ENCODE results near the gene SLC22A4.
A peak's percentile ranks its signal among the peaks of the same experiment; 100 is the strongest.

SLC22A4 gene

GRCh38 chr5:132344775-132345514, 50.8 kb downstream of the SLC22A4 start:
- DNase-seq, result no peak

GRCh38 chr5:132353486-132353995, 59.3 kb downstream of the SLC22A4 start:
- no peak for DNase-seq

GRCh38 chr5:132354381-132355139, 60.4 kb downstream of the SLC22A4 start:
- DNase-seq, result no peak

DNA sequence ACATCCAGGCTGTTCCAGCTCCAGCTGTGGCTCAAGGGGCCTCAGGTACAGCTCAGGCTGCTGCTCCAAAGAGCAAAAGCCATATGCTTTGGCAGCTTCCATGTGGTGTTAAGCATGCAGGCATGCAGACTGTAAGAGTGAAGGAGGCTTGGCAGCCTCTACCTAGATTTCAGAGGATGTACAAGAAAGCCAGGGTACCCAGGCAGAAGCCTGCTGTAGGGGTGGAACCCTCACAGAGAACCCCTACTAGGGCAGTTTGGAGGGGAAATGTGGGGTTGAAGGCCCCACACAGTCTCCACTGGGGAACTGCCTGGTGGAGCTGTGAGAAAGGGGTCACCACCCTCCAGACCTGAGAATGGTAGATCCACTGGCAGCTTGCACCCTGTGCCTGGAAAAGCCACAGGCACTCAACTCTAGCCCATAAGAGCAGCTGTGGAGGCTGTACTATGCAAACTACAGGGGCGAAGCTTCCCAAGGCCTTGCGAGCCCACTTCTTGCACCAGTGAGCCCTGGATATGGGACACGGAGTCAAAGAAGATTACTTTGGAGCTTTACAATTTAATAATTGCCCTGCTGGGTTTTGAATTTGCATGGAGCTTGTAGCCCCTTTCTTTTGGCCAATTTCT, 61.1 kb downstream of the SLC22A4 start:
- DNase-seq, result no peak

GRCh38 chr5:132358775-132359174, 64.6 kb downstream of the SLC22A4 start:
- no peak for DNase-seq

- DNase-seq, result no peak
Observed at GRCh38 chr5:132362086-132362485, 67.9 kb downstream of the SLC22A4 start.

- no peak for DNase-seq
Observed at GRCh38 chr5:132363431-132364112, 69.4 kb downstream of the SLC22A4 start.

DNA sequence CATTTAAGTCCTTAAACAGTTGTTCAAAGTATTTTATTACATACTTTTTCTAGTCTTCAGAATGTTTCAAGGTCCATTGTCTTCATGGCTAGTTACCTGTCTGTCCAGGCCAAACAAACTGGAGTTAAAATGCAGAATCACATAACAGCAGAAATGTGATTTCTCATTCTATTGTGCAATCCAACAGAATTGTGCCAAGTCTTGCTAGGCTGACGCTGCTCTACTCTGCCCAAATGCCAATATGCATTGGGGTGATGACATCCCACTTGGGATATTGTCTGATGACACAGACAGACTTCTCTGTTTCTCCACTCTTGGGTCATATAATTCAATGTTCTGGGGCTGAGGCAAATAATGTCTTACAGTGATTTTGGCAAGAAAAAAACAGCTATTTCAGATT, 70.1 kb downstream of the SLC22A4 start:
- no peak for DNase-seq

GRCh38 chr5:132365213-132365612, 71.0 kb downstream of the SLC22A4 start:
- no peak for DNase-seq

- DNase-seq, result no peak
Observed at GRCh38 chr5:132368186-132368585, 74.0 kb downstream of the SLC22A4 start.

DNA sequence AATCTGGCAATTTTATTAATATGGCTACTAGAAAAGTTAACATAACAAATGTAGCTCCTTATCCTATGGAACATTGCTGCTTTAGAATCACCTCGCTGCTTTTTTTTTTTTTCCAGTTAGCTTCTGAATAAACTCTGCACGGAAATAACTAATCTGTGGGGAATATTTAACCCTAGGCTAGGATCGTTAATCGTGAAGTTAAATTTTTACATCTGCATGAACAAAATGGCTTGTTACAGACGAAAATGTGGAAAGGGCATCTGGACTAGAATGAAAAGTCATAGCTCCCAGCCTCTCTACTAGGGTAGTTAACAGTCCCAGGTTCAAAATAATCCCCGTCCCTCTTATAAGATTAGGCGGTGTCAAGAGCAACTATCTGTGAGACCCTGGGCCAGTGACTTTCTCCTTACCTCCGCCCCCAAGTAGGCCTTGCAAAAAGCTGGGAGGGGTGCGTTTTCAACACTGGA, 74.8 kb downstream of the SLC22A4 start:
- DNase-seq, result no peak

GRCh38 chr5:132369474-132370180, 75.4 kb downstream of the SLC22A4 start, which contains the start of gene SLC22A5:
SLC22A5 (plus strand) TSS chr5:132369710; CDS start chr5:132369973, 263 bp downstream.
- DNase-seq, result peak; percentile 46 to 85 (median 66)

DNA sequence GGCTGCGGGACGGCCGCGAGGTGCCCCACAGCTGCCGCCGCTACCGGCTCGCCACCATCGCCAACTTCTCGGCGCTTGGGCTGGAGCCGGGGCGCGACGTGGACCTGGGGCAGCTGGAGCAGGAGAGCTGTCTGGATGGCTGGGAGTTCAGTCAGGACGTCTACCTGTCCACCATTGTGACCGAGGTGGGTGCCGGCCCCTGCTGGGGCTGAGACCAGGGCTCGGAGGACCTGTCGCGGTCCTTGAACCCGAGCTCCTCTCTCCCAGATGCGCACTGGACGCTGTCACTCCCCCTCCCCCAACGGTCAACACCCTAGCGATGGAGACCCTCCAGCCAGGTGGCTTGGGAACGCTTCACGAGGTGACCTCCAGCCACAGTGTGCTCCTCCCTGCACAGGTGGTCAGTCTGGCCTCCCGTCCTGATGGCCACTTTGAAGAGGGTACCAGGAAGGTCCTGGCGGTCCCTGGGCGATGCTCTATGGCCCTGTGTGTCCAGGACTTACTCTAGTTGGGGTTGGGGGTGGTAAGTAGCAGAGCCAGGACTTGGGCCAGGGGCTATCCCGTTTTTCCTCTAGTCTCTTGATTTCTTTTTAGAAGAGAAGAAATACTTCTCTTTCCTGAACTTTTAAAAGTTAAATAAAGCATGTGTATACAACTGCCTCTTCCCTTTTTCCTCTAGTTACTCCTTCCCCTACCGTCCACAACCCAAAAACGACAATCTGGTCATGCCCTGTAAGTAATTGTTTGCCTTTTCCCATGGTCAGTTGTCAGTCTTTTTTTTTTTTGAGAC, 76.2 kb downstream of the SLC22A4 start:
- peak in 1 of 6 experiments; percentile 32 for DNase-seq

- DNase-seq, result no peak
Observed at GRCh38 chr5:132370971-132371602, 76.9 kb downstream of the SLC22A4 start.

- DNase-seq, result no peak
Observed at GRCh38 chr5:132371603-132371994, 77.4 kb downstream of the SLC22A4 start.

DNA sequence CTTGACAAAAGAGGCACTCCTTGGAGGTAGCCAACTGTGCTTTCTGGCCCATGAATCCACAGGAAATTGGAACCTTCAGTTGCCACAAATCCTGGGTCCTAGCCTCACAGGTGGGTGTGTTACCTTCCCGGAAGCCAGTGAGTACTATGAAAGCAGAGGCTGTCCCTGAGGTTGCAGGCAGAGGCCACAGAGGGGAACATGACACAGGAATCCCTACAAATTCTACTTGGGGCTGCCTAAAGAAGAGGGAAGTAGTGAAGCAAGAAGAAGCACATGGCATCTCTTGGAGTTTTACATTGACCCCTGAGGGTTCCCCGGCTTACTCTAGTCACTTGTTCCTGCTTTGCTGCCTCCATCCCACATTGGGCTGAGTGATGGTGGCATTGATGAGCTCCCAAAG, 77.9 kb downstream of the SLC22A4 start:
- no peak for DNase-seq

DNA sequence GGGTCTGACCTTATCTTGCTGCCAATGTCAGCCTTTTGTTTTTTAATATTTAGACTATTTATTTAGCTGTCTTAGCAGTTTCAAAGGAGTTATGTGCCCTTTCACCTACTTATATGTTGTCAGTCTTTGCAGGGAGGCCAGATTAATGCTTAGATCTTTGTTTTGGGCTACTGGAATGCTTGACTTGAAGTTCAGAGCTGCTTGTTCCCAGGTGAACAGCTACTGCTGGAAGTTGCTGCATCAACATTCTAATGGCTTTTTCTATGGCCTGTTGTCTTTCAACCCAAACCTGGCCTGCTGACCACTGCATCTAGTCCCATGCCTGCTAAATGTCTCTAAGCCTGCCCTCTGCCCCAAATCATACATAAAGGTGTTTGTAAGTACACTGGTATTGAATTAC, 78.3 kb downstream of the SLC22A4 start:
- DNase-seq, result no peak

DNA sequence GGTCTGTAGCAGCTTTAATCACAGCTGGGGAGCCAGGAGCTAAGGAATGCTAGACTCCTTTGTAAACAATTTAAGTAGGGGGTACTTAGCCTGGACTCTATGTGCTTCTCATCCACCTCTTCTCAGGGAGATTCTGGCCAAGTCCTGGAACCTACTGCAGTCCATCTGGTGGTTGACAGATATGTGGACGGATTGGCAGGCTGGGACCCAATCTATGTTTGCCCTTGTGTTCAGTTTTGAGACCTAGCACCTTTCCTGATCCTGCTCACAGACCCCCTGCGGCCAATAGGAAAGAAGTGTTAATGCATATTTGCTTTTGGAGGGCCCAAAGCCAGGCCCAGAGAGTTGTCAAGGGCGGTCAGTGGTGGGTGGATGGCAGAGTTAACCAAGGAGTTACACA, 81.8 kb downstream of the SLC22A4 start:
- no peak for DNase-seq

DNA sequence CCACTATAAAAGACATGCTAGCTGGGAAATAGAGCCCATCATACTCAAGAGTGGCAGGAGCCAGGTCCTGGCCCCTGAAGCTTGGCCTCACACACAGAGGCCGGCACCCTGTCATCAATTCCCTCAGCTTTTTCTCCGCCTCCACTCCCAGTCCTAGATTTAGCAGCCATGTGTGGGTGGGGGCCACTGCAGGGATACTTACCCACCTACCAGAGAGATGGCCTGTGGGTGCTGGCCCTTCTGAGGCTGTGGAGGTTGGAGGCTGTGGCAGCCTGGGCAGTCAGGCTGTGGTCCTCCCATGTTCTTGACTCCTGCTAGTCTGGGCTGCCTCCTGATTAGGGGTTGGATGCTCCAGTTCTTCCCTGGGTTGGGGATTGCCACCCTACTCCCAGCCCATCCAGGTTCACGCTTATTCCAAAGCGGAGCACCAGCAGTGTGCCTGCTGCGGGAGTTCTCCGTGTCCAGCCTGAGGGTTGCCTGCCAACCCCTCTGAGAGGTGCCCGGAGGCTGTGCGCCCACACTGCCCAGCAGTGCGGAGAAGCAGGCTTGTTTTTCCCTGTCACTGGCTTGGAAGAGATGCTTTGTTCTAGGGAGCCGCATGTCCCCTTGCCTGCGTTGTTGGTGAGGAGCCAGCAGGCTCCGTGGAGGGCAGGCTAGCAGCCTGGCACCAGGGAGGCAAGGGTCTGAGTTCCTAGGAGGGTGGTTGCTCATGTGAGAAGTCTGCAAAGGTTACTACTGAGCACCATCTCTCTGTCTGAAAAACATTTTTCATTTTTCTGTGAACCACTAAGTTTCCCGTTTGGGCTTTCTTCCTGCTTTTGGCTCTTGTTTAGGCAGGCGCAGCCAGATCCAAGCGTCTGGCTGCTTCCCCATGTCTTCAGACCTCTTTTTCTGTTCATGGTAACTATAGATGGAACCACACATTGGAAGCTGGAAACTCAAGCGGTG, 82.8 kb downstream of the SLC22A4 start:
- DNase-seq, result no peak

DNA sequence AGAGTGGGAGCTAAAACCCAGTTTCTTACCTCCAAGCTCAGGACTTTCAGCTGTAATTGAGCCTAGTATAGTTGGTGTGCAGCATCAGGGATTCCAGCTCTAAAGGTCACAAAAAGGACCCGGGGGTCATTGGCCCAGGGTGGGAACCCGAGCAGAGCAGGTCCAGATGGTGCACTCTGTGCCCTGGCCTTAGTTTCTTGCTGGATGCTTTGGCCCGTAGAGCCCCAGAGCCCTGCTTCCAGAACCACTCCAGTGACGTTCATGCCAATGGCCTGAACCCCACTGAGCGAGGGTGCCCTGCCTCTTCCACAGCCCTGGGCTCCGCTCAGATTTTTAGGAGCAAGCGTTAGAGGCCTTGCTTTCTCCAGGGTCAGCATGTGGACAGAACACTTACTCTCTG, 83.5 kb downstream of the SLC22A4 start:
- no peak for DNase-seq

Measured in stimulated activated naive CD4-positive, alpha-beta T cell (primary cell).